K562 (cell line): ENCODE data around the gene TACC3. TPM values are rescaled to one million over a fixed set of nuclear protein-coding genes. Genes with fewer than 3 reads are reported as not detected.

ENCODE experiments used
- CBX3 ChIP-seq, 2 experiments: IDR thresholded peaks; 1 replicate in 1 of 2; 2 replicates in 1 of 2; pipeline ENCODE4 v1.6.1; 2012; ENCODE audit warnings: inconsistent platforms in 2 of 2, low read length in 2 of 2, borderline replicate concordance in 1 of 2, control low read depth in 1 of 2
- DMBX1 ChIP-seq: fragments of 250-450 bp; sonication (Bioruptor Pico); IDR thresholded peaks from 2 replicates; pipeline ENCODE4 v1.8.0; 2022; ENCODE audit warnings: inconsistent platforms, mild to moderate bottlenecking, moderate library complexity, borderline replicate concordance
- FOXJ2 ChIP-seq: fragments of 200-800 bp; sonication (Bioruptor generic); IDR thresholded peaks from 2 replicates; pipeline ENCODE4 v1.6.1; 2016; ENCODE audit warnings: missing genetic modification characterization, missing compliant biosample characterization
- HEY1 ChIP-seq: fragments of 250-450 bp; sonication (Bioruptor Pico); IDR thresholded peaks from 2 replicates; pipeline ENCODE4 v1.5.0; 2020; ENCODE audit warnings: mild to moderate bottlenecking, moderate library complexity, borderline replicate concordance
- MYC ChIP-seq, 2 experiments: fragments of 250-450 bp in 1 of 2; sonication (Bioruptor Pico) in 1 of 2; IDR thresholded peaks; 2 replicates each; pipeline versions ENCODE4 v1.5.1 to v1.6.1; 2012 to 2021; ENCODE audit warnings: low read depth in 2 of 2, borderline replicate concordance in 1 of 2, improper control_type of control experiment in 1 of 2, low read length in 1 of 2, mild to moderate bottlenecking in 1 of 2, moderate library complexity in 1 of 2
- PHTF2 ChIP-seq: fragments of 250-450 bp; sonication (Bioruptor Pico); IDR thresholded peaks from 2 replicates; pipeline ENCODE4 v1.5.0; 2021; ENCODE audit warnings: mild to moderate bottlenecking
- SMC3 ChIP-seq: conservative IDR thresholded peaks from 2 replicates; pipeline ENCODE4 v1.6.1; 2011; ENCODE audit warnings: low read depth, low read length, improper control_type of control experiment; ENCODE audit not compliant: insufficient read depth
- STAT6 ChIP-seq: sonication (generic); formaldehyde crosslinking; IDR thresholded peaks from 2 replicates; pipeline ENCODE4 v1.8.1; 2023; ENCODE audit warnings: mild to moderate bottlenecking, missing genetic modification reagents
- ZBTB40 ChIP-seq, 2 experiments: fragments of 450-650 bp in 1 of 2; sonication (generic) in 1 of 2; formaldehyde crosslinking in 1 of 2; IDR thresholded peaks; 2 replicates each; pipeline versions ENCODE4 v1.7.1 to v1.9.0; 2016 to 2022; ENCODE audit warnings: inconsistent platforms in 1 of 2, mild to moderate bottlenecking in 1 of 2, missing genetic modification reagents in 1 of 2
- ZBTB43 ChIP-seq: sonication (generic); formaldehyde crosslinking; IDR thresholded peaks from 2 replicates; pipeline ENCODE4 v1.8.0; 2023; ENCODE audit warnings: mild to moderate bottlenecking, missing genetic modification reagents
- ZFP36 ChIP-seq: fragments of 150-350 bp; IDR thresholded peaks from 2 replicates; pipeline ENCODE4 v1.6.1; 2018; ENCODE audit warnings: low read length, low read depth; ENCODE audit not compliant: partially characterized antibody
- ZNF584 ChIP-seq: fragments of 200-800 bp; sonication (Bioruptor generic); IDR thresholded peaks from 2 replicates; pipeline ENCODE4 v1.6.1; 2016; ENCODE audit warnings: low read depth, mild to moderate bottlenecking, missing genetic modification characterization, missing compliant biosample characterization
- polyA plus RNA-seq, 8 experiments: library from polyadenylated mRNA; depleted of rRNA in 4 of 8; stranded (reverse) in 5 of 8; unstranded in 3 of 8; fragments of >200 nt; fragmentation: Nextera tagmentation in 2 of 8; fragmentation: Illumina TruSeq in 1 of 8; extraction: Ambion mirVana in 2 of 8; extraction: Trizol in 1 of 8; gene quantifications; 2 replicates each; pipeline versions ENCODE4 v1.2.1 to v1.2.3, GENCODE V29; 2011 to 2014; ENCODE audit warnings: inconsistent platforms in 1 of 8, missing spikeins in 1 of 8
- total RNA-seq, 7 experiments: library from RNA; depleted of rRNA in 6 of 7; stranded (reverse); fragments of >200 nt in 6 of 7; fragmentation: Illumina TruSeq in 2 of 7; extraction: Trizol in 2 of 7; gene quantifications; 2 replicates each; pipeline versions ENCODE4 v1.2.1 to v1.2.3, GENCODE V29; 2011 to 2021; ENCODE audit warnings: low replicate concordance in 1 of 7

TACC3 gene
- total and polyA plus RNA-seq, 9 of the 15 experiments (the other 6 are each of a cell fraction or from before 2014, with no cell fraction given), result 1.9 to 122 (median 55.6) TPM

- TF ChIP-seq ZBTB40 (IDR thresholded peaks at IDR 0.05) (peak; percentile 69), ZBTB40 (CRISPR knock-in tag; IDR thresholded peaks at IDR 0.05) (no peak), ZFP36 (no peak), ZBTB43 (CRISPR knock-in tag) (peak; percentile 84; the same call in 1 of the 2 replicates), PHTF2 (no peak), DMBX1 (CRISPR knock-in tag) (0 out of 2 replicates have a peak, but pooled peaks have one; percentile 50), SMC3 (no peak), ZNF584 (CRISPR knock-in tag) (no peak), STAT6 (peak; percentile 39; the same call in 1 of the 2 replicates), HEY1 (CRISPR knock-in tag) (no peak), CBX3 (IDR thresholded peaks at IDR 0.05; ENCODE audit: borderline replicate concordance in 1 of 2, low read length in 2 of 2) (peak in 1 of 2 experiments; percentile 54; a peak in 1 of 3 replicates), FOXJ2 (tag) (no peak), MYC (IDR thresholded peaks at IDR 0.05; ENCODE audit: low read depth, low read length) (peak; percentile 98), MYC (CRISPR knock-in tag; IDR thresholded peaks at IDR 0.05; ENCODE audit: borderline replicate concordance, low read depth) (peak; percentile 78; the same call in 1 of the 2 replicates)
These were observed 8.9 kb upstream of the TACC3 start, which contains the start of gene SLBP (continued) for GRCh38 chr4:1712216-1713002.
